ENCODE data around the gene GPC5. TPM values are rescaled to one million over a fixed set of nuclear protein-coding genes. Genes with fewer than 3 reads are reported as not detected.

The GPC5 gene
- total RNA-seq, 1 donor from 2014 or later, result 0.07 TPM

- no peaks in the 10 kb centered on the region for H4K20me1 ChIP-seq (ENCODE audit: low read depth)
- no peaks in the 10 kb centered on the region for H3F3A ChIP-seq (ENCODE audit: low read depth)
- no peaks in the 10 kb centered on the region for H3K36me3 ChIP-seq
- H3K9me3 ChIP-seq (ENCODE audit: low read depth), result no peaks in the 10 kb centered on the region
- Mint-ChIP-seq H3K27me3 (ENCODE audit: insufficient read depth, low read depth) (peaks cover 3% of the 10 kb centered on the region), H3K4me1 (peaks cover 4% of the 10 kb centered on the region), H3K9me3 (no peaks in the 10 kb centered on the region), H3K27ac (no peak overlapping the region), H3K36me3 (no peaks in the 10 kb centered on the region), H3K4me3 (no peak overlapping the region)
- no peaks in the 10 kb centered on the region for H3K27me3 ChIP-seq
- H3K27ac ChIP-seq, result no peak overlapping the region
- DNase-seq (ENCODE audit: low spot score), result no peak
- no peak overlapping the region for H2AFZ ChIP-seq (replicated peaks)
- H3K4me2 ChIP-seq, result no peak overlapping the region
- H3K9ac ChIP-seq, result no peak overlapping the region
- H3K79me2 ChIP-seq (ENCODE audit: low read depth), result no peaks in the 10 kb centered on the region
- TF ChIP-seq EZH2phosphoT487 (IDR thresholded peaks at IDR 0.05) (no peak), EZH2 (IDR thresholded peaks at IDR 0.05) (no peak), CTCF (IDR thresholded peaks at IDR 0.05) (no peak)
- H3K4me1 ChIP-seq, result peaks cover 7% of the 10 kb centered on the region
- no peak overlapping the region for H3K4me3 ChIP-seq
Measured at GRCh38 chr13:91741925-91742324, 343.5 kb downstream of the GPC5 start.

- no peaks in the 10 kb centered on the region for H3K36me3 ChIP-seq
- peaks cover 4% of the 10 kb centered on the region for H3K4me1 Mint-ChIP-seq
- no peak overlapping the region for H2AFZ ChIP-seq (replicated peaks)
- no peak overlapping the region for H3K27ac Mint-ChIP-seq
- TF ChIP-seq EZH2phosphoT487 (IDR thresholded peaks at IDR 0.05) (no peak), CTCF (IDR thresholded peaks at IDR 0.05) (no peak)
- no peak overlapping the region for H3K4me2 ChIP-seq
- H3K4me3 ChIP-seq, result no peak overlapping the region
- no peak overlapping the region for H3K9ac ChIP-seq
- H3K27me3 ChIP-seq, result no peaks in the 10 kb centered on the region
- no peaks in the 10 kb centered on the region for H3F3A ChIP-seq (ENCODE audit: low read depth)
- no peak overlapping the region for H3K27ac ChIP-seq
- H3K4me1 ChIP-seq, result peaks cover 7% of the 10 kb centered on the region
- no peaks in the 10 kb centered on the region for H3K9me3 Mint-ChIP-seq
- H4K20me1 ChIP-seq (ENCODE audit: low read depth), result no peaks in the 10 kb centered on the region
- no peaks in the 10 kb centered on the region for H3K36me3 Mint-ChIP-seq
- H3K4me3 Mint-ChIP-seq, result no peak overlapping the region
- no peaks in the 10 kb centered on the region for H3K79me2 ChIP-seq (ENCODE audit: low read depth)
- no peak for DNase-seq (ENCODE audit: low spot score)
- no peaks in the 10 kb centered on the region for H3K9me3 ChIP-seq (ENCODE audit: low read depth)
- H3K27me3 Mint-ChIP-seq (ENCODE audit: insufficient read depth, low read depth), result peaks cover 3% of the 10 kb centered on the region
Measured at GRCh38 chr13:91744284-91744683, 345.9 kb downstream of the GPC5 start.

- no peak for TF ChIP-seq EZH2phosphoT487 (IDR thresholded peaks at IDR 0.05)
- TF ChIP-seq EZH2 (IDR thresholded peaks at IDR 0.05), result no peak
- no peak for TF ChIP-seq CTCF (IDR thresholded peaks at IDR 0.05)
Measured at GRCh38 chr13:91745967-91746366, 347.5 kb downstream of the GPC5 start.

More at GRCh38 chr13:91745967-91746366, 347.5 kb downstream of the GPC5 start:
- no peak overlapping the region for H3K27ac Mint-ChIP-seq
- no peaks in the 10 kb centered on the region for H3K79me2 ChIP-seq (ENCODE audit: low read depth)
- H4K20me1 ChIP-seq (ENCODE audit: low read depth), result no peaks in the 10 kb centered on the region
- no peak overlapping the region for H3K4me2 ChIP-seq
- H3K4me3 ChIP-seq, result no peak overlapping the region
- no peaks in the 10 kb centered on the region for H3K9me3 ChIP-seq (ENCODE audit: low read depth)
- no peak overlapping the region for H3K27ac ChIP-seq
- no peak overlapping the region for H3K9ac ChIP-seq
- no peaks in the 10 kb centered on the region for H3K27me3 ChIP-seq
- no peaks in the 10 kb centered on the region for H3K9me3 Mint-ChIP-seq
- no peak for DNase-seq (ENCODE audit: low spot score)
- peaks cover 3% of the 10 kb centered on the region for H3K27me3 Mint-ChIP-seq (ENCODE audit: insufficient read depth, low read depth)
- no peak overlapping the region for H2AFZ ChIP-seq (replicated peaks)
- no peaks in the 10 kb centered on the region for H3K4me1 ChIP-seq
- H3K4me1 Mint-ChIP-seq, result peaks cover 4% of the 10 kb centered on the region
- H3K4me3 Mint-ChIP-seq, result no peak overlapping the region
- H3F3A ChIP-seq (ENCODE audit: low read depth), result no peaks in the 10 kb centered on the region
- no peaks in the 10 kb centered on the region for H3K36me3 Mint-ChIP-seq
- H3K36me3 ChIP-seq, result no peaks in the 10 kb centered on the region
